ENCODE data around the gene MAP1LC3A. TPM values are rescaled to one million over a fixed set of nuclear protein-coding genes. Genes with fewer than 3 reads are reported as not detected.

Gene MAP1LC3A
- total and polyA plus RNA-seq, 4 donors = 4.9 to 38.8 (median 12.7) TPM

DNA sequence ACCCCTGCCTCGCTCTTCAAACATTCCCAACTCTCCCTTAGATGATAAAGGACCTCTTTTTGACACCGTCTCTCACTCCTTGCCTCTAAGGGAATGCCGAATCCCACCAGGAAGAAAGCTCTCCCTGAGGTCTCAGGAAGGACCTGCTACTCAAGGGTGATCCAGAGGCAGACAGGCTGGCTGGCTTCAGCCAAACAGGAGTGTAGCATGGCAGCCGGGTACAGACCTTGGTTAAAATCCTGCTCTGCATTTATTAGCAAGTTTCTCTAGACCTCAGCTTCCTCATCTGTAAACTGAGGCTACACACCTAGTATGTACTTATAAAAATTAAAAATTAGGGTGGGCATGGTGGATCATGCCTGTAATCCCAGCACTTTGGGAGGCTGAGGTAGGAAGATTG, 17.2 kb downstream of the MAP1LC3A start:
- no peak for TF ChIP-seq RXRA (IDR thresholded peaks at IDR 0.05)
- TF ChIP-seq NR2F2 (IDR thresholded peaks at IDR 0.05) = no peak
- TF ChIP-seq HNF4G (IDR thresholded peaks at IDR 0.05) = no peak
- TF ChIP-seq JUND (IDR thresholded peaks at IDR 0.05) = no peak
- TF ChIP-seq YY1 (IDR thresholded peaks at IDR 0.05) = no peak
- TF ChIP-seq TAF1 (conservative IDR thresholded peaks at IDR 0.05) = no peak
- TF ChIP-seq SP1 (IDR thresholded peaks at IDR 0.05) = no peak
- TF ChIP-seq, protein P1, sequence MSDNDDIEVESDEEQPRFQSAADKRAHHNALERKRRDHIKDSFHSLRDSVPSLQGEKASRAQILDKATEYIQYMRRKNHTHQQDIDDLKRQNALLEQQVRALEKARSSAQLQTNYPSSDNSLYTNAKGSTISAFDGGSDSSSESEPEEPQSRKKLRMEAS (IDR thresholded peaks at IDR 0.05) = no peak
- no peak for TF ChIP-seq RAD21 (IDR thresholded peaks at IDR 0.05)
- TF ChIP-seq, protein P2, sequence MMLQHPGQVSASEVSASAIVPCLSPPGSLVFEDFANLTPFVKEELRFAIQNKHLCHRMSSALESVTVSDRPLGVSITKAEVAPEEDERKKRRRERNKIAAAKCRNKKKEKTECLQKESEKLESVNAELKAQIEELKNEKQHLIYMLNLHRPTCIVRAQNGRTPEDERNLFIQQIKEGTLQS (IDR thresholded peaks at IDR 0.05) = no peak
- no peak for TF ChIP-seq EGR1 (IDR thresholded peaks at IDR 0.05; ENCODE audit: low read depth in 2 of 2)
- no peak for TF ChIP-seq FOXA2 (IDR thresholded peaks at IDR 0.05)
- TF ChIP-seq HNF4A (conservative IDR thresholded peaks at IDR 0.05) = no peak
- TF ChIP-seq, protein P3, sequence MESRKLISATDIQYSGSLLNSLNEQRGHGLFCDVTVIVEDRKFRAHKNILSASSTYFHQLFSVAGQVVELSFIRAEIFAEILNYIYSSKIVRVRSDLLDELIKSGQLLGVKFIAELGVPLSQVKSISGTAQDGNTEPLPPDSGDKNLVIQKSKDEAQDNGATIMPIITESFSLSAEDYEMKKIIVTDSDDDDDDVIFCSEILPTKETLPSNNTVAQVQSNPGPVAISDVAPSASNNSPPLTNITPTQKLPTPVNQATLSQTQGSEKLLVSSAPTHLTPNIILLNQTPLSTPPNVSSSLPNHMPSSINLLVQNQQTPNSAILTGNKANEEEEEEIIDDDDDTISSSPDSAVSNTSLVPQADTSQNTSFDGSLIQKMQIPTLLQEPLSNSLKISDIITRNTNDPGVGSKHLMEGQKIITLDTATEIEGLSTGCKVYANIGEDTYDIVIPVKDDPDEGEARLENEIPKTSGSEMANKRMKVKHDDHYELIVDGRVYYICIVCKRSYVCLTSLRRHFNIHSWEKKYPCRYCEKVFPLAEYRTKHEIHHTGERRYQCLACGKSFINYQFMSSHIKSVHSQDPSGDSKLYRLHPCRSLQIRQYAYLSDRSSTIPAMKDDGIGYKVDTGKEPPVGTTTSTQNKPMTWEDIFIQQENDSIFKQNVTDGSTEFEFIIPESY (IDR thresholded peaks at IDR 0.05) = no peak
- no peak for TF ChIP-seq GABPA (IDR thresholded peaks at IDR 0.05 in 1 of 2, conservative IDR thresholded peaks at IDR 0.05 in 1 of 2)
- TF ChIP-seq, protein P4, sequence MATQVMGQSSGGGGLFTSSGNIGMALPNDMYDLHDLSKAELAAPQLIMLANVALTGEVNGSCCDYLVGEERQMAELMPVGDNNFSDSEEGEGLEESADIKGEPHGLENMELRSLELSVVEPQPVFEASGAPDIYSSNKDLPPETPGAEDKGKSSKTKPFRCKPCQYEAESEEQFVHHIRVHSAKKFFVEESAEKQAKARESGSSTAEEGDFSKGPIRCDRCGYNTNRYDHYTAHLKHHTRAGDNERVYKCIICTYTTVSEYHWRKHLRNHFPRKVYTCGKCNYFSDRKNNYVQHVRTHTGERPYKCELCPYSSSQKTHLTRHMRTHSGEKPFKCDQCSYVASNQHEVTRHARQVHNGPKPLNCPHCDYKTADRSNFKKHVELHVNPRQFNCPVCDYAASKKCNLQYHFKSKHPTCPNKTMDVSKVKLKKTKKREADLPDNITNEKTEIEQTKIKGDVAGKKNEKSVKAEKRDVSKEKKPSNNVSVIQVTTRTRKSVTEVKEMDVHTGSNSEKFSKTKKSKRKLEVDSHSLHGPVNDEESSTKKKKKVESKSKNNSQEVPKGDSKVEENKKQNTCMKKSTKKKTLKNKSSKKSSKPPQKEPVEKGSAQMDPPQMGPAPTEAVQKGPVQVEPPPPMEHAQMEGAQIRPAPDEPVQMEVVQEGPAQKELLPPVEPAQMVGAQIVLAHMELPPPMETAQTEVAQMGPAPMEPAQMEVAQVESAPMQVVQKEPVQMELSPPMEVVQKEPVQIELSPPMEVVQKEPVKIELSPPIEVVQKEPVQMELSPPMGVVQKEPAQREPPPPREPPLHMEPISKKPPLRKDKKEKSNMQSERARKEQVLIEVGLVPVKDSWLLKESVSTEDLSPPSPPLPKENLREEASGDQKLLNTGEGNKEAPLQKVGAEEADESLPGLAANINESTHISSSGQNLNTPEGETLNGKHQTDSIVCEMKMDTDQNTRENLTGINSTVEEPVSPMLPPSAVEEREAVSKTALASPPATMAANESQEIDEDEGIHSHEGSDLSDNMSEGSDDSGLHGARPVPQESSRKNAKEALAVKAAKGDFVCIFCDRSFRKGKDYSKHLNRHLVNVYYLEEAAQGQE (IDR thresholded peaks at IDR 0.05) = no peak
- TF ChIP-seq, protein P5, sequence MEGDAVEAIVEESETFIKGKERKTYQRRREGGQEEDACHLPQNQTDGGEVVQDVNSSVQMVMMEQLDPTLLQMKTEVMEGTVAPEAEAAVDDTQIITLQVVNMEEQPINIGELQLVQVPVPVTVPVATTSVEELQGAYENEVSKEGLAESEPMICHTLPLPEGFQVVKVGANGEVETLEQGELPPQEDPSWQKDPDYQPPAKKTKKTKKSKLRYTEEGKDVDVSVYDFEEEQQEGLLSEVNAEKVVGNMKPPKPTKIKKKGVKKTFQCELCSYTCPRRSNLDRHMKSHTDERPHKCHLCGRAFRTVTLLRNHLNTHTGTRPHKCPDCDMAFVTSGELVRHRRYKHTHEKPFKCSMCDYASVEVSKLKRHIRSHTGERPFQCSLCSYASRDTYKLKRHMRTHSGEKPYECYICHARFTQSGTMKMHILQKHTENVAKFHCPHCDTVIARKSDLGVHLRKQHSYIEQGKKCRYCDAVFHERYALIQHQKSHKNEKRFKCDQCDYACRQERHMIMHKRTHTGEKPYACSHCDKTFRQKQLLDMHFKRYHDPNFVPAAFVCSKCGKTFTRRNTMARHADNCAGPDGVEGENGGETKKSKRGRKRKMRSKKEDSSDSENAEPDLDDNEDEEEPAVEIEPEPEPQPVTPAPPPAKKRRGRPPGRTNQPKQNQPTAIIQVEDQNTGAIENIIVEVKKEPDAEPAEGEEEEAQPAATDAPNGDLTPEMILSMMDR (IDR thresholded peaks at IDR 0.05; ENCODE audit: low read depth, low read length, missing input control) = no peak
- TF ChIP-seq FOXA1 (IDR thresholded peaks at IDR 0.05) = no peak
- peaks cover 0 to 13% (median 0%) of the 10 kb centered on the region in 4 donors for H3K36me3 ChIP-seq (ENCODE audit: control insufficient read depth in 4 of 4, insufficient read depth in 3 of 4, low read depth in 1 of 4, low read length in 3 of 4)
- H3K4me3 ChIP-seq (ENCODE audit: low read depth in 1 of 3, low read length in 3 of 3) = no peak overlapping the region
- no peak overlapping the region for H3K27ac ChIP-seq (ENCODE audit: low read depth in 1 of 2, low read length in 2 of 2)
- no peaks in the 10 kb centered on the region for H3K9me3 ChIP-seq (ENCODE audit: control insufficient read depth in 4 of 4, low read length in 3 of 4)
- 98% methylated on average over 4 of the region's 4 CpGs for WGBS
- no peaks in the 10 kb centered on the region for H3K4me1 ChIP-seq (ENCODE audit: control insufficient read depth in 4 of 4, insufficient read depth in 4 of 4, low read length in 3 of 4)
- H3K27me3 ChIP-seq (ENCODE audit: control insufficient read depth in 4 of 4, insufficient read depth in 4 of 4, low read length in 3 of 4) = no peaks in the 10 kb centered on the region
- no peak for DNase-seq (ENCODE audit: low spot score)
- no peak overlapping the region for H3K9ac ChIP-seq (ENCODE audit: low read depth in 1 of 2, low read length in 2 of 2)

All from liver (tissue), 9 donors.